ENCODE results near the gene USP2.

DNA sequence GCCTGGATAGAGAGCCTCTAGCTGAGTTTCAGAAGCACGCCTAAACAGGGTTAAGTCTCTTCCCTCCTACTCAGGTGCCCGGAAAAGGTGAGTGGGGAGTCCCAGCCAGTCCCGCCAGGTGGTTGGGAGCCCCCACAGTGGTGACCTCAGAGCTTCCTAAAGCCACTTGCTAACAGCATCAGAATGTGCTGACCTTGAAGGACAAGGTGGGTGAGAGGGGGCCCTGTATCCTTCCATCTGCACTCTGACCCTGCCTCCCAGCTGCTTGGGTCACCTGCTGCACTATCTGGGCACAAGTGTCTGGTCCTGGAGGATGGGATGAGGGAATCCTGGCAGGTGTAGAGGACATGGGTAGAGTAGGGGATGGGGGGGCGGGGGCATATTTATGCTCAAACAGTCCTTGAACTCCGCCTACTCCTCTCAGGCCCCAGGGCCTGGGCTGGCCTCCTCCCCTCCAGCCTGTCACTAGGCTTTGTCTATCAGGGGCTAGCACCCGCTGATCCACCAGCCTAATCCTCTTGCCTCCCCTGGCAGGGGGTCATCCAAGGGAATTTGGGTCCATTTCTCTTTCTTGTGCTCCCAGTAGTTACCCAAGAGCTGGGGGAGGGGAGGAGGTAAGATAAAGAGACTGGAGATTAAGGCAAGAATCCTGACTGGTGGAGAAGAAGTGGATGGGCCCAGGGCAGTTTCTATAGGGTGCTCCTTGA lies 3.4 kb downstream of the USP2 start:
- no peak for TF ChIP-seq CTCF (IDR thresholded peaks at IDR 0.05; ENCODE audit: insufficient read depth, low read length)
- TF ChIP-seq, protein P1, sequence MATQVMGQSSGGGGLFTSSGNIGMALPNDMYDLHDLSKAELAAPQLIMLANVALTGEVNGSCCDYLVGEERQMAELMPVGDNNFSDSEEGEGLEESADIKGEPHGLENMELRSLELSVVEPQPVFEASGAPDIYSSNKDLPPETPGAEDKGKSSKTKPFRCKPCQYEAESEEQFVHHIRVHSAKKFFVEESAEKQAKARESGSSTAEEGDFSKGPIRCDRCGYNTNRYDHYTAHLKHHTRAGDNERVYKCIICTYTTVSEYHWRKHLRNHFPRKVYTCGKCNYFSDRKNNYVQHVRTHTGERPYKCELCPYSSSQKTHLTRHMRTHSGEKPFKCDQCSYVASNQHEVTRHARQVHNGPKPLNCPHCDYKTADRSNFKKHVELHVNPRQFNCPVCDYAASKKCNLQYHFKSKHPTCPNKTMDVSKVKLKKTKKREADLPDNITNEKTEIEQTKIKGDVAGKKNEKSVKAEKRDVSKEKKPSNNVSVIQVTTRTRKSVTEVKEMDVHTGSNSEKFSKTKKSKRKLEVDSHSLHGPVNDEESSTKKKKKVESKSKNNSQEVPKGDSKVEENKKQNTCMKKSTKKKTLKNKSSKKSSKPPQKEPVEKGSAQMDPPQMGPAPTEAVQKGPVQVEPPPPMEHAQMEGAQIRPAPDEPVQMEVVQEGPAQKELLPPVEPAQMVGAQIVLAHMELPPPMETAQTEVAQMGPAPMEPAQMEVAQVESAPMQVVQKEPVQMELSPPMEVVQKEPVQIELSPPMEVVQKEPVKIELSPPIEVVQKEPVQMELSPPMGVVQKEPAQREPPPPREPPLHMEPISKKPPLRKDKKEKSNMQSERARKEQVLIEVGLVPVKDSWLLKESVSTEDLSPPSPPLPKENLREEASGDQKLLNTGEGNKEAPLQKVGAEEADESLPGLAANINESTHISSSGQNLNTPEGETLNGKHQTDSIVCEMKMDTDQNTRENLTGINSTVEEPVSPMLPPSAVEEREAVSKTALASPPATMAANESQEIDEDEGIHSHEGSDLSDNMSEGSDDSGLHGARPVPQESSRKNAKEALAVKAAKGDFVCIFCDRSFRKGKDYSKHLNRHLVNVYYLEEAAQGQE (IDR thresholded peaks at IDR 0.05; ENCODE audit: insufficient replicate concordance, low read depth) = no peak

Data from HL-60 (cell line).